Hindlimb muscle (tissue), 1 donor: ENCODE data around the gene DCLK2. TPM values are rescaled to one million over a fixed set of nuclear protein-coding genes. Genes with fewer than 3 reads are reported as not detected.
A peak's percentile ranks its signal among the peaks of the same experiment; 100 is the strongest.
"Not testable (repeated sequence)": the region's sequence is repeated elsewhere in the genome, so short reads cannot be mapped to it uniquely, and the experiment has no call there.

ENCODE experiments used
- DNase-seq: peaks from one replicate; pipeline ENCODE4 v3.0.0-alpha.2; 2013
- polyA plus RNA-seq: library from polyadenylated mRNA; unstranded; fragments of 120-200 nt; gene quantifications from one replicate; pipeline ENCODE4 v1.2.1, GENCODE V29; 2013; ENCODE audit not compliant: insufficient read length

DCLK2 gene
- polyA plus RNA-seq, 1 donor = 9.4 TPM

DNA sequence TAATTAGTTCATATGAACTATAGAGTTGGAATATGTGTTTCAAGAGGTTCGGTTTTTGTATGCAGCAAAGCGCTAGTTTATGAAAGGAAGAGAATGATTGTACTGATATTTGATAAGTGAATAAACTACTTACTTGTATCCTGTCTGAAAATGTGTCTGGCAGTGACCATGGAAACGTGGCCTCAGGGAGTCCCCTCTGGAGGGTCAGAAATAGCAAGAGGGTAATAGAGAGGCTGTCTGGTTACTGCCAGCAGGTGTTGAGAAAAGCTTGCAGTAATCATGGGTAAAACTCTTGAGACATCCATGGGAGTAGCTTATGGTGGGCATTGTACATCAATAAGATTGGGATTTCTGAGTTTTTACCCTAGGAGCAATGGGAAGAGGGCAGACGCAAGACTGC is 77.1 kb downstream of the DCLK2 start:
- DNase-seq = no peak

DNA sequence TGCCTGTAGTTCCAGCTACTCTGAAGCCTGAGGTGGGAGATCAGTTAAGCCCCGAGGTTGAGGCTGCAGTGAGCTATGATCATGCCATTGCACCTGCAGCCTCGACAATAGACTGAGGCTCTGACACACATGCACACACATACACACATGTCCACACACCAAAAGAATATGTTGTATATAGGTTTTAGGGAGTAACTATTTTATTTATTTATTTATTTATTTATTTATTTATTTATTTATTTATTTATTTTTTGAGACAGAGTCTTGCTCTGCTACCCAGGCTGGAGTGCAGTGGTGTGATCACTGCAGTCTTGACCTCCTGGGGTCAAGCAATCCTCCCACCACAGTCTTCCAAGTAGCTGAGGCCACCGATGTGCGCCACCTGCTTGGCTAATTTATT is 78.3 kb downstream of the DCLK2 start:
- no peak for DNase-seq

DNA sequence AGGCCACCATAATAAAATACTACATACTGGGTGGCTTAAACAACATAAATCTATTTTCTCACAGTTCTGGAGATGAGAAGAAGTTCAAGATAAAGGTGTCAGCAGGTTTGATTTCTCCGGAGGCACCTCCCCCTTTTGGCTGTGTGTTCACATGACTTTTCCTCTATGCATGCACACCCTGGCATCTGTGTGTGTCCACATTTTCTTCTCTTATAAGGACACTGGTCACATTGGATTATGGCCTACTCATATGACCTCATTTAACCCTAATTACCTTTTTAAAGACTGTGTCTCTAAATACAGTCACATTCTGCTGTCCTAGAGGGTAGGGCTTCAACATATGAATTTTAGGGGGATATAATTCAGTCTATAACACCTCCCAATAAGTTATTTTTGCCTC is 79.8 kb downstream of the DCLK2 start:
- DNase-seq = no peak

DNA sequence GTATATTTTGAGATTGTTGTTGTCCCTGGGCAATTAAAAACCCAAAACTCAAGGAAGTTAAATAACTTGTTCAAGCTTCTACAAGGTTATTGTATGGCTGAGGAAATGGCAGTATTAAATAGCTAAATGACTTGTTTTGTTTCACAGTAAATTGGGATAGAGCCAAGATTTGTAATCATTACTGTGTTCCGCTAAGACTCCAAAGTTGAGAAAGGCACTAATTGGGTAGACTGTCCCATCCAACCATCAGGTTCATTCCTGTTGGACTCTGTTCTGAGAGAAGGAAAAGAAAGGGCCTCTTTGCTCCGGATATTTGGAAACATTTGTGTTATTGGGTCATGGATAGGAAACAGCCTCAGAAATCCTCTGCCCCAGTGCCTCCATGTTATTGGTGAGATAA is 82.2 kb downstream of the DCLK2 start:
- no peak for DNase-seq

DNA sequence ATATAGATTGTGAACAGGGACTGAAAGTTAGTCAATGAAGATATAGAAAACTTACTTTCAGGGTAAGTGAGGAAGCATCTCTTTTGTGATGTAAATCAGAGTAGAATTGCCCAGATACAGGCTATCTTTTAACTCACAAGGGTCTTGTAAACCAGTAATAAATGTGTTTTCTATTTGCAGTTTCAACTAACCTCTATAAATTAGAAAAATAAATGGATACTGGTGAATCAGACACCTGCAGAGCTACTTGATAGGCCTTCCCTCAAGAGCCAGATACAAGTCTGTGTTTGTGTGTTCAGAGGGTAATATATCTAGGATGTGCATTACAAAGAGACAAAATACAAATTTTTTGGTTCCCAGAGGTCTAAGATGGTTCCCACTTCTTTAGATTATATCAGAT is 82.9 kb downstream of the DCLK2 start:
- no peak for DNase-seq

DNA sequence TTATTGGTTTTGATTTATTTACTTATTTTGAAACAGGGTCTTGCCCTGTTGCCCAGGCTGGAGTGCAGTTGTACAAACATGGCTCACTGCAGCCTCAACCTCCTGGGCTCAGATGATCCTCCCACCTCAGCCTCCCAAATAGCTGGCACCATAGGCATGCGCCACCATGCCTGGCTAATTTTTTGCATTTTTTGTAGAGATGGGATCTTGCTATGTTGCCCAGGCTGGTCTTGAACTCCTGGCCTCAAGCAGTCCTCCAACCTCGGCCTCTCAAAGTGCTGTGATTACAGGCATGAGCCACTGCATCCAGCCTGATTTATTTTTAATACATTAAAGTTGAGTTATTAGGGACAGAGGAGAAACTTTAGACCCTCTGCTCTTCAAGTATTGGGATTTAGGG is 83.8 kb downstream of the DCLK2 start:
- DNase-seq = not testable (repeated sequence)

DNA sequence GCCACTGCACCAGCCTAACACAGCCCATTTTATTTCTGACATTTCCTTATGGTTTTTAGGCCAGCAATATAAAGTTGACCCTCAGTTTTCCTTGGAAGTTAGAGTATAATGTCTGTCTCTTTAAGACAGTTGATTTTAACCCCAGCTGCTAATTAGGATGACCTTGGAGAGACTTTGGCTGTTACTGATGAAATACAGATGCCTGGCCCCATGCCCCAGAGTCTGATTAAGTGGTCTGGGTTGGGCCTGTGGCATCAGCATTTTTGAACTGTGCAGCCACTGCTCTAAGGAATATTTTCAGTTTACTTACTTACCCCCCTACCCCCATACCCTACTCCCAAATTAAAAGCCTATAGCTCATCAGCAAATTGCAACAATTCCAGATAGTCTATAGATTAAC is 85.8 kb downstream of the DCLK2 start:
- no peak for DNase-seq

DNA sequence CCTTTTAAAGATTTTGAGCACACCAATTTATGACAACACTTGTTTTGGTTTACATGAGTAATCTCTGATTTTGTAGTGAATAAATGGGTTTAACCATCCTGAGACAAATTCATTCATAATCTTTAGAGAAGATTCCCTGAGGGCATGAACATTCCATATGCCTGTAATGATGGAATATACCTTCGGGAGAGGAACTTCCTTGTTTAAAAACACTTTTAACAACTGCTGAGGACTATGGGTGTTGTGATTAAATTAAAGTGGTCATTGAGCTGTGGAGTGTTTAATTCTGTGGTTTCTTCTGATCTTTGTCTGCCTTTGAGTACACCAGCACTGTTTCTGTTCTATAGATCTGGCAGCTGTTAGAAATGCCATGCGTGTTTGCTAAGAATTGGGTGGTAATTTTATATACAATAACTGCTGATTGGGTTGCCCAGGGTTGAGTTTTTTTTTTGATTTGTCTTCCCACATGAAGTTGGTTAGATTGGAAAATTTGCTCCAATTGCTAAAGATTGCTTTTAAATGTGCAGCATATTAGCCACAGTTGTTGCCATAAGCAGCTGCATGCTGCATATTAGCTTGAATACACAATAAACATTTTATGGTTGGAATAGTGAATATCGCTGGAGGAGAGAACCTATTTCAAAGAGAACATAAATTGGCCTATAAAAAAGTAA is 86.8 kb downstream of the DCLK2 start:
- no peak for DNase-seq

DNA sequence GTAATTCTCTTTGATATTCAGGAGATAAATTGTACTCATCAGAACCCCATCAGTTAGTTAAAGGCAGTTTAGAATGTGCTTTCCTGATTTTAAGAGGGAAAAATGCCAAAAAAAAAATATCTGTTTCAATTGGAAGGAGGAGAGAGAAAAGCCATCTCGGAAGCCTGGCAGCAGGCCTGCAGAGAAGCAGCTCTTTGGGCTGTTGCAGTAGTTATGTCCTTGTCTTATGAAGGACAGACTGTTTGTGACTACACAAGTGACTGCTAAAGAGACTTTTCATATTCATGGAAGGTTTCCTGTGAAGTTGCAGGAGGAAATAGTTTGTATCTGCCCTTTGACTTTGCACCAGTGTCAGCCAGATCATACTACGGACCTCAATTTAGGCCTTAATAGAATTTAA is 88.8 kb downstream of the DCLK2 start:
- DNase-seq = no peak

DNA sequence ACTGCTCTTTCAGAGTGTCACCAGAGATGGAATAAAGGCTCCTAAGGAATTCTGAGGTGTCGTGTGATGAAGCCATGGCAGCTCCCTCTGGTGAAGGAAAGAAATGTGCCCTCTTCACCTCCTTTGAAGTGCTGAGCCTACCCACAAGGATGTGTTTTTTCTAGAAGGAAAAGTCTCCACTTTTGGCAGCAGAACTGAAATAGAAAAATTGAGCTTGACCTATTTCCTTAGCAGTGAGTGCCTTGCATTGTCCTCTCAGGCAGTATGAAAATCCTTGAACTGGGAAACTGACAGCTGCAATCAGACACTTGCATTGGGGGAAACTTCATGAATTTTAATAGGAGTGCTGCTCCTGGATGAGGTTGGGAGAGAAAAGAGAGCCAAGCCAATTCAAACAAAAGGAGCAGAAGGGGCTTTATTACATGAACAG is 95.2 kb downstream of the DCLK2 start:
- no peak for DNase-seq

DNA sequence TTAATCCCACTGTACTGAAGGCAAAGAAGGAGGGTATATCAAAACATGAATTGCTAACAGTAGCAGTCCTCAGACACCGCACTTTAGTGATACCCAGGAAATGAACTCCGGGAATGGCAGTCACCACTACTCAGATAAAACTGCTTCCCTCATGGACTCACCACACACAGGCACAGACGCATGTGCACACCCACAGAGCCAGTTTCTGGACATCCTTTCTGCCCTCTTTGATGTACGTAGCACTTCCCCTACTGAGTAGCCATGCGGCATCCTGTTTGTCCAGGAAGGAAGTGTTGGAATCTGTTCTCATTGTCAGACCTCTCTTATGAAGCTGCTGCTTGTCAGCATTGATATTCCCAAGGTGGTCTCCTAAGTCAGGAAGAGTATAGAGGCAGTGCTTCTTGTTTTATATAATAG is 95.7 kb downstream of the DCLK2 start:
- peak; percentile 19 for DNase-seq

DNA sequence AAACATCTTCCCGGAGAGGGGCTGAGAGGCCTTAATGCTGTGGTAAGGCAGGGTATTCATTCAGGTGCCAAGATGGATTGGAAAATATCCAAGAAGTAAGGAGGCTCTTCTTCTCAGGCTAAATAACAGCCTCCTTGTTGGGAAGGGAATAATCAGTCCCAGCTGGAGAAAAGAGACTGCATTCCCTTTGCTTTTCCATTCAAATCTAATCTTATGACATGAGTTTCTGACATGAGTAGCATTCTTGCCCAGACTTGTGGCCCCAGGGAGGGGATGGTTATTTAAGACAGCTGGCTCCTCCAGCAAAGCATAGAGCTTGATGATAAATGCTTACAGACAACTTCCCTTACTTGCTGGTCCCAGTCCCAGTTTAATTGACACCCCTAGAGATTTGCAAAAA is 98.3 kb downstream of the DCLK2 start:
- DNase-seq = peak; percentile 13

DNA sequence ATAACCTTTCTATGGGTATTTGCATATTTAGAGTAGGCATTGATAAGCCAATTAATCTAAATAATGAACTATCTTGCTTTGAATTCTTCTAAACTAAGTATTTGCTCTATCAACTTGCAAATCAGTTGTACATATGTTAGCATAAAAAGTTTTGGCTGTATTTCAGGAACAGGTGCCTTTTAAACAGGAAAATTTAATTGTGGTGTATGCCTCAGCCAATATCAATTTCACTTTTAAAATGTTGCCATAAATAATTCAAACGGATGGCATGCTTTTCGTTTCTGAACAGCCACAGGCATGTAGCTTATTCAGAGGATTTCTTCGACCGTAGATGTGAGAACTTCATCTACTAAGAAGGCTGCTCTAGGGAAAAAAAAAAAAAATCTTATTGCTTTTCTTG is 99.9 kb downstream of the DCLK2 start:
- no peak for DNase-seq

DNA sequence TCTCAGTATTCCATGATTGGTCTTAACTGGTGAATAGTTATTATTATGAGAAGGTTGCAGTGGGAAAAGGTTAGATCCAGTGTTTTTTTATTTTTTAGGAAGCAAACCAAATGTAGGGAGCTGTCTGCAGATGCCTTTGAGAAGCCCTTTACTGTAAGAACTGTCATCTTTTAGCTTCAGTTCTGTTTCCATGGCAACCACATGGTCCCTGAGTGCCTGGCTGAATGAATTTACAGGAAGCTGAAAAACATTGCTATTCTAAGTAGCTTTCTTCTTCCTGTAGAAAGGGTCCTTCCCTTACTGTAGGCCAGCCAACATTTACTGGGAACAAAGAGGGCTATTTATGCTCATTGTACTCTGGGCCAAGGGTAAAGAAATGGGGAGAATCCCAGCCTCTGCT is 103.3 kb downstream of the DCLK2 start:
- peak; percentile 40 for DNase-seq

DNA sequence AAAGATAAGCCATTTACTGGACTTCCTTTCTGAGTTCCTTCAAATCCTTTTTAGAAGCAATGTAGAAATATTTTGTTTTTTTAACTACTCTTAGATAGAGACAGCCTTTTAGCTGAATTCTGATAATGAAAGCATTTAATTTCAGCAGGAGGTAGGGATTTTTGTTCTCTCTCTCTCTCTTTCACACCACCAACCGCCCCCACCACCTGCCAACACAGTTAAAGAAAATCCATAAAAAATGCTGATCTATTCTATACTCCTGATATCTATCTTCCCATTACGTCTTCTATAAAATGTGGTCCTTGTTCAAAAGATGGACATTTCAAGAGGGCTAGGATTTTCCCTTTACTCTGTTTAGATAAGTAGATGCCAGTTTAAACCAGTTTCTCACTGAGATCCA is 104.5 kb downstream of the DCLK2 start:
- DNase-seq = no peak

DNA sequence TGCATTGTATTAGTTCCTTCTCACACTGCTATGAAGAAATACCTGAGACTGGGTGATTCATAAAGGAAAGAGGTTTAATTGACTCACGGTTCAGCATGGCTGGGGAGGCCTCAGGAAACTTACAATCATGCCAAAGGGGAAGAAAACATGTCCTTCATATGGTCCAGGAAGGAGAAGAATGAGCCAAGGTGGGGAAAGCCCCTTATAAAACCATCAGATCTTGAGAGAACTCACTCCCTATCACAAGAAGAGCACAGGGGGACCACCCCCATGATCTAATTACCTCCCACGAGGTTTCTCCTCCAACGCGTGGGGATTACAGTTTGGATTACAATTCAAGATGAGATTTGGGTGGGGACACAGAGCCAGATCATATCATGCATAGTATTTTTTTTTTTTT is 106.8 kb downstream of the DCLK2 start:
- not testable (repeated sequence) for DNase-seq

DNA sequence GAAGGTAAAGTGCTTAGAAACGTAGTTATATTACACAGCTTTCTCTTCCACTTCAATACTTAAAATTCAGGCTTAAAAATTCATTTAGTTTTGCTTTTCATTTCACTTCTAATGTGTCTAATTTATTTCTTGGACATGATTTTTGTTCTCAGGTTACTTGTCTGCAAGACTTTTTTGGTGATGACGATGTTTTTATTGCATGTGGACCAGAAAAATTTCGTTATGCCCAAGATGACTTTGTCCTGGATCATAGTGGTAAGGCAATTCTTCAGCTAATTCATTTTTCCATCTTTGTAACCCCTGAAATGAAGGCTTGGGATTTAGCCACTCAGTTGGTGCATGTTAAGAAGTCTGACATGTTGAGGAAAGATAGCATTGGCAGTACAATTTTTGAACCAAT is 114.7 kb downstream of the DCLK2 start:
- no peak for DNase-seq

DNA sequence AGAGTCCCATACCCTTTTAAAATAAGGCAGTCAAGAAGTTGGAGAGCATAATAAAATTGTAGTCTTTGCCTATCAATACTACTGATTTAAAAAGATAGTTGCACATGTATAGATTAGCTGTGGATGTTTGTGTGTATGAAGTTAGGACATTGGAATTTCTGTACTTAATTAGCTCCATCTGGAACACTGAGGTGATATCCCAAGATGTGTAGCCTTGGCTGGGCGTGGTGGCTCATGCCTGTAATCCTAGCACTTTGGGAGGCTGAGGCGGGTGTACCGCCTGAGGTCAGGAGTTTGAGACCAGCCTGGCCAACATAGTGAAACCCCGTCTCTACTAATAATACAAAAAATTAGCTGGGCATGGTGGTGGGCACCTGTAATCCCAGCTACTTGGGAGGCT is 119.0 kb downstream of the DCLK2 start:
- not testable (repeated sequence) for DNase-seq

DNA sequence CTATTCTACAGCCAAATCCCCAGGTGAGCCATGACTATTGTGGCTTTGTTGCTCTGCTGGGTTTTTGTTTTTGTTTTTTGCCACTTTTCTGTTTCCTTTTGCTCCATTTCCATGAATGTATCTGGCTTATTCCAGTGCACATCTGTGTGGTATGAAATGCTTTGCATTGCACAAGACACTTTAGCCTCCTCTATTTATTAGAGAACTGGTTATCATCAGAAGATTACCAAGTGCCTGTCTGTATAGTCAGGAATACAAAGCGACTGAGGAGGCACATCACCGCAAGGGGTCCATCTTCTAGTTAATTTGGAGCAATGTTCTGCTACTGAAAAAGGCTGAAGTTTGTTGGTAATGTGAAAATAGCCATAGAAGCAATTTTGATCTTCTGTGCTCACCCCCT is 120.8 kb downstream of the DCLK2 start:
- DNase-seq = no peak

DNA sequence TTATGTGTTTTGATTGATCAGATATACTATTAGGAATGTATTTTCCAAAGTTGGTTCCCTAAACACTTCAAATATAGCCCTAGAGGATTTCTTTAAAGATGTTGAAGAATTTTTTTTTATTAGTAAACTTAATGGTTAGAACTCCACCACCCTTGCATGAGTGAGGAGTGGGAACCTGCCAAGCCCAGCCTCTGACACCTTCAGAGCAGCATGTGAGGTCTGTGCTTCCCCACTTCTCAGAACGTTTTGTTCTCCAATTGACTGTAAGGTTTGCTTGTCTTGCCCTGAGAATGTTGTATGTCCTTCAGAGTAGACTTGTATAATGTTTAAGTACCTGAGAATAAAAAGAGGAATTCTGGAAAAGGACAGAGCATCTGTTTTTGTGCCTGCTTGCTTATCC is 126.8 kb downstream of the DCLK2 start:
- no peak for DNase-seq

DNA sequence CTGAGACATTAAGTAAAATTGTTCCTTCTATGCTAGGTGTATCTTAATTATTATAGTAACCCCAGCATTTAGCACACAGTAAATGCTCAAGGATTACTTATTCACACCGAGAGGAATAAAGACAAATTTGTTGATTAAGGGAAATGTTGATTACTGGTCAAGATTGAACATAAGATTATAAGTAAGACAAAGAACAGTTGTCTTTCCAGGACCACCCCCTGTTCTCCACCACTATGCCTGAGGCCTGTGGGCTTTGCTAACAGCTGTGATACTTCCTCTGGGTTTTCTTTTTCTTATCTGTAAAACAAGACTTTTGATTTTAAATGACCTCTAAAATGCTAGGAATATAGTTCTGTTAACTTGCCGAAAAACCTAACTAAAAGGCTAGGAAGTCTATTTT is 128.0 kb downstream of the DCLK2 start:
- DNase-seq = no peak

DNA sequence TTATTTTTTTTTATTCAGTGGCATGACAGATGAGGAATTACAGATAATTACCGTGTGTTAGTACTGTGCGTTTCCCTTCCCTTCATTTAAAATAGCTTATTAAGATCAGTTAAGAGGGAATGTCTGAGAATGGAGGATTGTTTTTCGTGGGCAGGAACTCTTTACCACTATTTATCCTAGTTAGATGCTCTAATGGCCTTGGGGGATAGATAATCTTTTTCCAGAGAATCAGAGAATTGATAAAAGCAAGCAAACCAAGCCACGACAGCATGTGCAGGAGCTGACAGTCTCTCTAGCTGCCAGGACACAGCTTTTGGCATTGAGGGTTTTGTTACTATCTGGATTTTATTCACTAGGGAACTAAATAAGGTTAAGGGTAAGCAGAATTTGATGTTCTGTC is 128.7 kb downstream of the DCLK2 start:
- DNase-seq = no peak

DNA sequence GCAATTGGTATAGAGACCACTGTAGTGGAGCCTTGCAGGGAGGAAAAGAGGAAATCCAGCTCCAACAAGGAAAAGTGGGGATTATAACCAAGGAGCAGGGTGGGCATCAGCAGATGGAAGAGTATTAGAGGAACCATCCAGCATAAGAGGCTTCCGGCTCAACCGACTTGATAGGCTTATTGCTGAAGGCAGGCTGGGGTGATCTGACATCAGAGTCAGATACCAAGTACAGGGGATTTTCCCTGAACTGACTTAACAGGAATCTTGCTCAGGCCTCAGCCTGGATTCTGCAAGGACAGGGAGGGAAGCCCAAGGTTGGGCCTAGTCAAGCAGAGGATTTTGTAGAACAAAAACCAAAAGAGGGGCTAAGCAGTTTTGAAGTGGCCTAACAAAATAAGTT is 129.6 kb downstream of the DCLK2 start:
- DNase-seq = no peak

DNA sequence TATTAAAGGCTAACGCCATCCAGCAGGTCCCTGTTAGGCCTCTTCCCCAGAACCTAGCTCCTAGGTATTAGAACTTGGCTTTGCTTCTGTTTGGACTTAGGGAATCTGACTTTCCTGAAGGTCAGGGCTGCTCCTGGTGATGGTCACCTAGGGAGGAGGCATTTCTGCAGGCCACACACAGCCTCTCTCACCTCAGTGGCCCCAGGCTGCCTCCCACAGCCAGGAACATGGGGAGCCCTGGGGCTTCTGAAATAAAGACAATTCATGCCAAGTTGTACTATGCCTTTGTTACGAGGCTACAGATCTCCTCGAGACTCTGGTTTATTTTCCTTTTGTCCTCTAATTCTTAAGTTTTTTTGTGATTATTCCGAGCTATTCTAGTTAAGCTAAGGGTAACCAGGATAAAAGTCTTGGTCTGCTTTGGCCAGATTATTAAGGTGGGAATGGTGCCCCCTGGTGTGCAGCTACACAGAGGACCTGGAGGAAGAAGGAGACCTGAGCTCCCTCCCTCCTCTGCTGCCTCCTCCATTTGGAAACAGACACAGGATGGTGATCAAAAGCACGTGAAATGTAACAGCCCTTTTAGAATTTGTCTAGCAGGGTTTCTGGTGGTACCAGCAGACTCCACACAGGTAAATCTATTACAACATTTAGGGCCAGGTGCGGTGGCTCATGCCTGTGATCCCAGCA is 131.0 kb downstream of the DCLK2 start:
- DNase-seq = no peak

DNA sequence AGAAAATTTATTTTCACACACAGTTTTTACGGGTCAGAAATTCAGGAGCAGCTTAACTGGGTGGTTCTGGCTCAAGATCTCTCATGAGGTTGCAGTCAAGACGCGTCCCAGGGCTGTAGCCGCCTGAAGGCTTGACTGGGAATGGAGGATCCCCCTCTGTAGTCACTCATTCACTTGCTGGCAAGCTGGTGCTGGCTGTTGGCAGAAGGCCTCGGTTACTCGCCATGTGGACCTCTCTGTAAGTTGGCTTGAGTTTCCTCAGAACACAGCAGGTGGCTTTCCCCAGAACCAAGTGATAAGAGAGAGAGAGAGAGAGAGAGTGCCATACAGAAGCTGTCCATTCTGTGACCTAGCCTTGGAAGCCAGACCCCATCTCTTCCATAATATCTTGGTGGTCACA is 132.8 kb downstream of the DCLK2 start:
- no peak for DNase-seq
